Activated naive CD4-positive, alpha-beta T cell treated with Interleukin-2 at 50 U/mL for 16 hours (primary cell): ENCODE measurements around the gene NGEF.

ENCODE experiments used
- DNase-seq: peaks from one replicate; pipeline ENCODE4 v3.0.0-alpha.2; 2020

Gene NGEF

GRCh38 chr2:232879618-232880494, 133.2 kb downstream of the NGEF start:
- no peak for DNase-seq

- no peak for DNase-seq
Observed at GRCh38 chr2:232878855-232879617, 134.0 kb downstream of the NGEF start.

DNA sequence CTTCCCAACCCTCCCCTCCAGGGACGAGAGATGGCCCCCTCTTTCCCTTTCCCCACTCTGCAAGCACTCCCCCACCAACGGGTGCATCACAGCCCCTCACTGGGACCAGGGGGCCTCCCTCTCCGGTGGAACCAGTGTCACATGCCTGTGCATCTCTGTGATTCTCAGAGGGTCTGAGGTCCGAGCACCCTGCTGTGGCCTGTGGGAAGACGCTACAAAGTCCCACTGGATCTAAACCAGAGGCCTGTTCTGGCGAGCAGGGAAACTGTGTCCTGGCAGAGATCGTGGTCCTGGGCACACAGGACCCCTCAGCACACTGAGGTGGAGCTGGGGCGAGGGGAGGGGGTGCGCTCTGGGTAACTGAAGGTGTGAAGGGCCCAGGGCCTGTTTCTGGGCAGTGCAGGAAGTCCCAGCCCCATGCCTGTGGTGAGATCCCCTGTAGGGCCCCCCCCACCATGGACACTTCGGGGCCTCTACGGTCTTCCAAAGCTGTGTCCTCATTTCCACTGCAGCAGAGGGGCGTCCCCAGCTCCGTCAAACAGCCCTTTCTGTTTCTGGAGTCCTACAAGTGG, 135.0 kb downstream of the NGEF start:
- no peak for DNase-seq

DNA sequence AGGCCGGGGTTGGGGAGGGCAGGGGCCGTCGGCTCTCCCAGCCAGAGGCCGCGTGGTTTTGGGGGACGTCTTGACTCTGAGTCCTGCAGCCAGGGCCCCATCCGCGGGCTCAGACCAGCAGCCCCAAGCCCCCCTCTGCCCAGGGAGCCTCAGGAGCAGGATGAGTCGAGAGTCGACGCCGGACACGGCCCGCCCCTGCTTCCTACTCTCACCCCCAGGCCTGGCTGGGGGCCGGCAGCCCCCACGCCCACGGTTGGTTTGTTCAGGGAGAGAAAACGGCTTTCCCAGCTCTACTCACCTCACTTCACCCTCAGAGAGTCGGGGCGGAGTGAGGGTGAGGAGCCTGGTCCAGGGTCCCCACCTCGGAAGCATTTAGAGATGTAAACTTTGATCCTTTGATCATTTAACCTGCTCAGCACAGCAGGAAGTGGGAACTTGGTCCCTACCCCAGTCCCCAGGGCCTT, 136.0 kb downstream of the NGEF start:
- DNase-seq, result no peak

DNA sequence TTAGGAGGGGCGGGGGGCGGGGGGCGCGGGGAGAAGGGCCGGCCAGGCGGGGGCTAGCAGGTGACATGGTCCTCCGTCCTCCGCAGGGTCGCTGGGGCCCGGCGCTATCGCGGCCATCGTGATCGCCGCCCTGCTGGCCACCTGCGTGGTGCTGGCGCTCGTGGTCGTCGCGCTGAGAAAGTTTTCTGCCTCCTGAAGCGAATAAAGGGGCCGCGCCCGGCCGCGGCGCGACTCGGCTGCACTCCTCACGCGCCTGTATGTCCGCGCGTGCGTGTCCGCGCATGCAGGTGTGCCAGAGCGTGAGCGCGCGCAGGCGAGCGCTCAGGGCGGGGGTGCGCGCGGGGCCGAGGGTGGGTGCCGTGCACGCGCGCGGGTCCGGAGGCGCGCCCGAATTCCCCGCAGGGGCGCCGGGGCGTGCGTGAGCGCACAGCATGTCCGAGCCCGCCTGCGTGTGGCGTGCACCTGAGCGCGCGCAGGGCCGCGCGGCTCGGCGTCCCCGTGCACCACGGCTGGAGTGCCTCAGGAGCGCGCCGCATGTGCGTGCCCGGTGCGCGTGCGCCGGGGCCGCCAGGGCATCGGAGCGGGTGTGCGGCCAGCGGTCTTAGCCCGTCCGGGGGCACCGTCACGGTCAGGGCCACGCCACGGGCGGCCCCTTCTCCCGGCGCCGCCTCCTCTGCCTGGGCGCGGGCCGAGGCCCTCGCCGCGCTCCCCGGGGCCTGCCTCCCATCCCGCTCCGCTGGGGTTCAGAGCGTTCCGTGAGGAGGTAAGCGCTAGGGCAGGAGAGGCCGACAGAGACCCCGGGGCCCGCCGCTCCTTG, 136.7 kb downstream of the NGEF start:
- peak; percentile 17 for DNase-seq

DNA sequence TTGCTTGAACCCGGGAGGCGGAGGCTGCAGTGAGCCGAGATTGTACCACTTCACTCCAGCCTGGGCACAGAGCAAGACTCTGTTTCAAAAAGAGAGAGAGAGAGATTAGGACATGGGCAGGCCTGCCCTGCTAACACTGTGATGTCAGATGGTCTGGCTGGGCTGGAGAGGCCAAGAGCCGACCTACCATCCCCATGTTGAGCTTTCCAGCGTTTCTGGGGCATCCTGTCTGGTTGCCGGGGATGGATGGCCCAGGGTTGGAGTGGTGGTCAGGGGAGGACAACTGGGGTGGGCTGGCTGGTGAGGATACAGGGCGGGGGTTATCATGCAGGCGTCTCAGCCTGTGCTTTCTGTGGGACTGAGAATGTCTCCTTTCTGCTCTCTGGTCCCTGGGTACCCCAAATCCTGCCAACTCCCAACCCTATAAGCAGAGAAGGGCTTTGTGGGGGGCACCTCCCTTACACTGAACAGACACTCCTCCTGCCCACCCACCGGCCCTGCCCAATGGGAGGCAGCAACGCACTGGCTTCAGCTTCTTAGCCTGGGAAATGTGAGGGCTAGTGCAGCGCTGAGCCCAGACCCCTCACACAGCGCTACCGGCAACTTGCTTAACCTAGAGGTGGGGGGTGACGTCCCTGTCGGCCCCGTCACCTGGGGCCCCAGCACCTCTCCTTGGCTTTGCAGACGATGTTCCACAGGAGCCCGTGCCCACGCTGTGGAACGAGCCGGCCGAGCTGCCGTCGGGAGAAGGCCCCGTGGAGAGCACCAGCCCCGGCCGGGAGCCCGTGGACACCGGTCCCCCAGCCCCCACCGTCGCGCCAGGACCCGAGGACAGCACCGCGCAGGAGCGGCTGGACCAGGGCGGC, 137.6 kb downstream of the NGEF start:
- no peak for DNase-seq

GRCh38 chr2:232874677-232875223, 138.3 kb downstream of the NGEF start:
- no peak for DNase-seq

DNA sequence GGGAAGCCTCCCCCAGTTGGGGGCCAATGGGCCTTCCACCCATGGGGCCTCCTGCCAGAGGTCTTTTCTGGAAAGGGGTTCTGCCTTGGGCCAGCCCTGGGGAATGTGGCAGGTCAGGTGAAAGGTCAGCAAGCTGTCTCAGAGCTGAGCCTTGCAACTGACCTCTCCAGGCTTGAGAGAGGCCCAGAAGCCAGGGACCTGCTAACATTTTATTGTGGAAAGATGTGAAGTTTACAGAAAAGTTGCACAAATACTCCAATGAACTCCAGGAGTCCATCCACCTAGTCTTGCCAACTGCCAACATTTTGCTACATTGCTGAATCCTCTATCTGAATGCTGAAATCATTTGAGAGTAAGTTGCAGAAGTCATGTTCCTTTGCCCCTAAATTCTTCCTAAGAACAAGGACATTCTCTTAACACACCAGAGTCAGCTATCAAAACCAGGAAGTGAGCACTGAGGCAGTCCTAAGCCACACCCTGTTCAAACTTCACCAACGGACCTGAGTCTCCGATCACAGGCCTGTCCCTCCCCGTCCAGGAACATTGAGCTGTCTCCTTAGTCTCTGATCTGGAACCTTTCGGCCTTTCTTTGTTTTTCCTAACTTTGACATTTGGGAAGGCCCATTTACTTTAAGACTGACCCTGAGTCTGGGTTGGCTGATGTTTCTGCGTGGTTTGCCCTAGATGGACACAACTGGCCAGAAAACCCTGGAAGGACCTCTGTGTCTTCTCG, 139.0 kb downstream of the NGEF start:
- DNase-seq, result no peak

- DNase-seq, result no peak
Observed at GRCh38 chr2:232873292-232873908, 139.7 kb downstream of the NGEF start.

- no peak for DNase-seq
Observed at GRCh38 chr2:232872826-232873225, 140.2 kb downstream of the NGEF start.

DNA sequence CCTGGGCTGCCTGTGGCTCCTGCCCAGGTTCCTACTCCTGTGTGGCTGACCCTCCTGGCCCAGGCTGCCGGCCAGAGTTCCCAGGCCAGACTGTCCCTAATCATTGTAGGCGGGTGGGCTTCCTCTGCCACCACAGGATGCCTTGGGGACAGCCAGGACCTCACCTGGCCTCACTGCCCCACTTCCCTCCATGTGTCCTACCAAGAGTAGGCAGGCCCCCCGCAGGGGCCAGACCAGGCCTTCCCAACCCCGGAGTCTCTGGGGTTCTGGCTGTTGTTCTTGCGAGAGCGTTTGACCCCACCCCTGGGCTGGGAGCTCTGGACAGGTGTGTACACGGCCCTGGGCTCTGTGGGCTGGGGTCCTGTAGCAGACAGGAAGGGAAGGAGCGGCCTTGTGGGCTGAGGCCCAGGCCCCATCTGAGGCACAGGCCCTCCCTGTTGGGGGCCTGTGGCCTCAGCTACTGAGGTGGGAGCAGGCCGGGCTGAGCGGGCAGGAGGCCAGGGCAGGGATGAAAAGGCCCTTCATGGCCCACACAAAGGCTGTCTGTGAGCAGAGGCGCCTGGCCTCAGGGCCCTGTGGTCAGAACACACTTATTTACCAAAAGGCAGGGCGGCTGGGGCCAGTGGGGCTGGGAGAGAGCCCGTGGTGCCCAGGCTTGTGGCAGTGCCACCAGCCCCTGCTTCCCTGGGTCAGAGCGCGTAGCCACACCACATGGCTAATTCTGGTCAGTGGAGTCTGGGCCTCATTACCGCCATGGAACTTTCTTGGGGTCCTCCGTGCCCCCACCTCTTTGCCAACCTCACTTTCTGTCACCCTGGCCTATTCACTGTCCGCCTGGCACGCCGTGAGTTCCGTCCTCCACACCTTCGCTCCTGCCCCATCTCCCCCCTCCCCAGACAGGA, 141.0 kb downstream of the NGEF start:
- DNase-seq, result no peak

GRCh38 chr2:232871418-232871834, 141.6 kb downstream of the NGEF start:
- DNase-seq, result no peak

- no peak for DNase-seq
Observed at GRCh38 chr2:232870766-232871371, 142.2 kb downstream of the NGEF start.

GRCh38 chr2:232870018-232870765, 142.9 kb downstream of the NGEF start, which contains the start of gene SNORC:
Gene SNORC (plus strand): TSS chr2:232870264. CDS start chr2:232870342, 78 bp downstream.
- no peak for DNase-seq

DNA sequence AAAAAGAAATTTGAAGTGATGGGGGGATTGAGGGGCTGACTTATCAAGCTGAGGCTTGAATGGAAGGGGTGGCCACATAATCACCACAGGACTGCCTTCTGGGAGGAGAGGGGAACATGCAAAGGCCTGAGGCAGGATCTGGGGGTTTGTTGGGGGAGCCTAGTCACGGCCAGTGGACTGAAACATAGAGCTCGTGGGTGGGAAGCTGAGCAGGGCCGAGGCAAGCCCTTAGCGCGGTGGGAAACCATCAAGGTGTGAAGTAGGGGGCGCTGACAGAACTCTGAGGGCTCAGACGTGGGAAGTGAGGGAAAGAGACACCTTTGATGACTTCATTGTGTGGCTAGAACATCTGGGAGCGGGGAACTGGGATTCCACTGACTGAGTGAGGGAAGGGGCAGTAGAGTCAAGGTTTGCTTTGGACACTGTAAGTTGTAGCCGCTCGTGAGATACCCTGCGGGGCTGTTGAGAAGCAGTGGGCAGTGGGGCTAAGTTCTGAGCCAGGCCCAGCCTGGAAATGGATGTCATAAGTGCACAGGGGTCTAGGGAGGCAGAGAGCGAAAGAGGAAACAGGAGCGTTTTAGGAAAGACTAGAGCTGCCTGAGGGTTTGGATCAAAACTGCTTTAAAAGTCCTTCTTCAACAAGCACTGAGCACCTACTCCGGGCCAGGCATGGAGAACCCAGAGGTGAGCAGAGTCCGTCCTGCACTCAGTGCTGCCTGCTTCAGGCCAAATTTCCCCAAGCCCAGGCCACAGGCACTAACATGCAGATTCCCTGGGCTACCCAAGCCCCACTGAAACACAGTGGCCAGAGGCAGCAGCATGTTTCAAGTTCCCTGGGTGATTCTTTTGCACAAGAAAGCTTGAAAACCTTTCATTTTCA, 143.7 kb downstream of the NGEF start:
- no peak for DNase-seq

DNA sequence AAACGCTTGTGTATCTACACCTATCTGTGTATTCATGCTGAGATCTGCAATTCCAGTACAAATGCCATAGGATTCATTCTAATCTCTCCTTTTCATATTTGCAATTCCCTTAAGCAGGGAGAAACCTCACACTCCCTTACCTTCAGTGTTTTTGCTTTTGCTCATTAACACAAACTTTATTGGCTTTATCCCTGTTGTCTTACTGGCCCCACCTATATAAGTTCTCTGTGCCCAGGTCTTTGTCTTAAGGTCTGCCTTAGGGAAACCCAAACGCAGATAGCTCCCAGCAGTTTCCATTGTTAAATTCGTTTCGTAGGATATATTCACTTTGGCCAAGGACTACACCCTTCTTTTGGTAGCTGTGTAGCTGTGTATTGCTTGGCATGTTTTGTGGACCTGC, 147.0 kb downstream of the NGEF start:
- DNase-seq, result no peak

DNA sequence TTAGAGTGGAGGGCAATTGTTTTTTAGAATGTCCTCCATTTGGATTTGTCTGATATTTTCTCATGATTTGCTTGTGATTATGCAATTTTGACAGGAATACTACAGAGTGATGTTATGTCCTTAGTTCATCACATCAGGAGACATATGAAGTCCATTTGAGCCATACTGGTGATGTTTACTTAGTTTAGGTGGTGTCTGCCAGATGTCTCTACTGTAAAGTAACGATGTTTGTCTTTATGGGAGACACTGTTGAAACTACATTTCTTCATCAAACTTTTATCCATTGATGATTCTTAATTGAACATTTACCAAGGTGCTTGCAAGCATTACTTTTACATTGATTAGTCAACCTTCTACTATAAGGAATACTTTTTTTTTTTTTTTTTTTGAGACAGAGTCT, 147.9 kb downstream of the NGEF start:
- DNase-seq, result no peak
